ENCODE results near the gene LIPJ.

Gene LIPJ

GRCh38 chr10:88586462-88586861 lies at the start of gene LIPJ:
Gene LIPJ (plus strand): TSS chr10:88586762. CDS start chr10:88590688, 3,926 bp downstream.
- no peak for DNase-seq

GRCh38 chr10:88537322-88537721 lies 49.2 kb upstream of the LIPJ start:
- no peak for DNase-seq

- DNase-seq: no peak
These were observed 48.5 kb upstream of the LIPJ start for GRCh38 chr10:88538048-88538447.

- DNase-seq: no peak
These were observed 46.2 kb upstream of the LIPJ start for GRCh38 chr10:88540351-88540750.

GRCh38 chr10:88541116-88541626 lies 45.4 kb upstream of the LIPJ start:
- DNase-seq: no peak

GRCh38 chr10:88542522-88542921 lies 44.0 kb upstream of the LIPJ start:
- peak; percentile 40 for DNase-seq

- peak; percentile 33 for DNase-seq
These were observed 42.3 kb upstream of the LIPJ start for GRCh38 chr10:88544140-88544870.

GRCh38 chr10:88545359-88545758 lies 41.2 kb upstream of the LIPJ start:
- peak; percentile 82 for DNase-seq

- DNase-seq: no peak
These were observed 40.1 kb upstream of the LIPJ start for GRCh38 chr10:88546497-88546896.

GRCh38 chr10:88551246-88551645 lies 35.3 kb upstream of the LIPJ start:
- DNase-seq: no peak

- peak; percentile 82 for DNase-seq
These were observed 33.3 kb upstream of the LIPJ start for GRCh38 chr10:88553116-88553752.

GRCh38 chr10:88555190-88555908 lies 31.2 kb upstream of the LIPJ start:
- DNase-seq: peak; percentile 60

- no peak for DNase-seq
These were observed 29.3 kb upstream of the LIPJ start for GRCh38 chr10:88557256-88557655.

- no peak for DNase-seq
These were observed 28.9 kb upstream of the LIPJ start for GRCh38 chr10:88557658-88558057.

- no peak for DNase-seq
These were observed 24.4 kb upstream of the LIPJ start for GRCh38 chr10:88562152-88562551.

GRCh38 chr10:88565072-88565471 lies 21.5 kb upstream of the LIPJ start:
- DNase-seq: peak; percentile 82

GRCh38 chr10:88582411-88582805 lies 4.2 kb upstream of the LIPJ start:
- no peak for DNase-seq

- peak; percentile 90 for DNase-seq
These were observed 3.6 kb upstream of the LIPJ start, which contains the start of gene RNLS for GRCh38 chr10:88582806-88583583. Gene RNLS (minus strand): TSS chr10:88583318.

- DNase-seq: no peak
These were observed 3.0 kb upstream of the LIPJ start for GRCh38 chr10:88583584-88583957.

- DNase-seq: no peak
These were observed 5.8 kb downstream of the LIPJ start for GRCh38 chr10:88592381-88592780.

GRCh38 chr10:88592906-88593305 lies 6.3 kb downstream of the LIPJ start:
- DNase-seq: no peak

GRCh38 chr10:88594482-88594881 lies 7.9 kb downstream of the LIPJ start:
- DNase-seq: no peak

- peak; percentile 24 for DNase-seq
These were observed 11.5 kb downstream of the LIPJ start for GRCh38 chr10:88598055-88598454.
